ENCODE measurements around the gene CTNNBL1.

The CTNNBL1 gene

GRCh38 chr20:37918035-37918434 is 224.2 kb downstream of the CTNNBL1 start:
- TF ChIP-seq GATA3 (IDR thresholded peaks at IDR 0.05; ENCODE audit: low read depth, low read length), result no peak
- no peak for TF ChIP-seq GATA2 (IDR thresholded peaks at IDR 0.05; ENCODE audit: low read depth, low read length)

DNA sequence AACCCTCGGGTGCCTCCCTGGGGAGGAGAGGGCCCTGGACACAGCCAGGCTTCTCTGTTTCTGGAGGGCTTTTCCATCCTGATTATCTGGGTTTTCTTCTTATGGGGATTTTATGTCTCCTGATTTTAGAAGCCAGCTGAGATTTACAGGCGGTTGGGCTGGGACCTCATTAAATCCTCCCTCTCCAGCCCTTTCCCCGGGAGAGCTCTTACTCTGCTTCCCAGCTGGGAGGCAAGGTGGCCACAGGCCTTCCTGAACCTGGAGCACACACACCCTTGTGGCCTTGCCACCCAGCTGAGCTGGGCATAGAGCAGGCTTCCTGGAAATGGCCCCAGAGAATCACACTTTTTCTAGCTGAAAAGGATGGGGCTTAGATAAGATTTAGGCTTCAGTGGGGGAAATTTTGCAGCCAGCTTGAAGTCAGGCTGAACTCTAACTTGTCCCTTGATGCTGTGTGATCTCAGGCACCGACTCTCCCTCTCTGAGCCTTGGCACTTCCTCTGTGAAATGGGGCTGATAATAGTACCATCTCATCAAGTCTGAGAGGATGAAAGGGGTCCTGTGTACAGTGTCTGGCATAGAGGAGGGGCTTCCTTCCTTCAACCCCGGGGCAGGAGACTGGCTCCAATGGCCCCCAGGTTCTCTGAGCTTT is 225.7 kb downstream of the CTNNBL1 start:
- TF ChIP-seq GATA2 (IDR thresholded peaks at IDR 0.05; ENCODE audit: low read depth, low read length) (no peak), GATA3 (IDR thresholded peaks at IDR 0.05; ENCODE audit: low read depth, low read length) (no peak)

GRCh38 chr20:37920270-37920669 is 226.4 kb downstream of the CTNNBL1 start:
- TF ChIP-seq GATA2 (IDR thresholded peaks at IDR 0.05; ENCODE audit: low read depth, low read length) (no peak), GATA3 (IDR thresholded peaks at IDR 0.05; ENCODE audit: low read depth, low read length) (no peak)

GRCh38 chr20:37920679-37921322 is 227.0 kb downstream of the CTNNBL1 start:
- TF ChIP-seq GATA2 (IDR thresholded peaks at IDR 0.05; ENCODE audit: low read depth, low read length) (no peak), GATA3 (IDR thresholded peaks at IDR 0.05; ENCODE audit: low read depth, low read length) (no peak)

- TF ChIP-seq GATA2 (IDR thresholded peaks at IDR 0.05; ENCODE audit: low read depth, low read length) (no peak), GATA3 (IDR thresholded peaks at IDR 0.05; ENCODE audit: low read depth, low read length) (no peak)
Measured at GRCh38 chr20:37921341-37921929, 227.6 kb downstream of the CTNNBL1 start.
